Loucy (cell line): ENCODE measurements around the gene POFUT2.

Experiments
- EZH2phosphoT487 ChIP-seq: fragments of 200-600 bp; IDR thresholded peaks from 2 replicates; pipeline ENCODE4 v1.6.1; 2018; ENCODE audit warnings: antibody characterized with exemption, mild to moderate bottlenecking, moderate library complexity, borderline replicate concordance
- TF ChIP-seq, protein P1 (sequence below): fragments of 200-600 bp; sonication (generic); conservative IDR thresholded peaks from 2 replicates; pipeline ENCODE4 v1.5.1; 2014; ENCODE audit warnings: mild to moderate bottlenecking, antibody characterized with exemption, low read length

DNA sequence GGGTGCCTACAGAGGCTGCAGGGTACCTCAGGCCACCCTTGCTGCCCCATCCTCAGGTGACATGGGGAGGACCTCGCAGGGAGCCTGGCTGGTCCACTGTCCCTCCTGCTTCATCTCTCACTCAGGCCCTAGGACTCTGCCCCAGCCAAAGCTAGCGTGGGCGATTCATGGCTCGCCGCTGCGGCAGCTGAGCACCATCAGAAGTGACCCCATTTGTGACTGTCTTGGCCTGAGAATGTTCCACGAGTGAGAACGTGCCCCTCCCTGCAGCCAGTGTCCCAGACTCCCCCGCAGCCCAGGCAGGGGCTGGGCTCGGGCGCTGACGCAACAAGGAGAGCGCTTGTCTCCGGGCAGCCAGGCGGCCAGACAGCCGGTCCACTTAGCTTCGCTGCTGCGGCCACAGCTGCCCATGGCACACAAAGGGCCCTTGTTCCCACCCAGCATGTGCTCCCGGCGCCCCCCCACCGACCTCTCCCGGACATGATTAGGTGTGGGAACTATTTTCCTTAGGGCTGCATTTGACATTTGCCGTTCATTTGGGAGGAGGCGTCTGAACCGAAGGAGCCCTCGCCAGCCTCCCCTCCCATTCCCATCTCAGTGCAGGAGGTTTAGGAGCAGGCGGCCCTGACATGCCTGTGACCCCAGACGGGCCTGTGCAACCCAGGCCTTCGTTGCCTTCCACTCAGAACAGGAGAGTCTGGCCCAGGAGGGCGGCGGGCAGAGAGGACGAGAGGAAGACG, 19.3 kb upstream of the POFUT2 start:
- TF ChIP-seq, protein P1, sequence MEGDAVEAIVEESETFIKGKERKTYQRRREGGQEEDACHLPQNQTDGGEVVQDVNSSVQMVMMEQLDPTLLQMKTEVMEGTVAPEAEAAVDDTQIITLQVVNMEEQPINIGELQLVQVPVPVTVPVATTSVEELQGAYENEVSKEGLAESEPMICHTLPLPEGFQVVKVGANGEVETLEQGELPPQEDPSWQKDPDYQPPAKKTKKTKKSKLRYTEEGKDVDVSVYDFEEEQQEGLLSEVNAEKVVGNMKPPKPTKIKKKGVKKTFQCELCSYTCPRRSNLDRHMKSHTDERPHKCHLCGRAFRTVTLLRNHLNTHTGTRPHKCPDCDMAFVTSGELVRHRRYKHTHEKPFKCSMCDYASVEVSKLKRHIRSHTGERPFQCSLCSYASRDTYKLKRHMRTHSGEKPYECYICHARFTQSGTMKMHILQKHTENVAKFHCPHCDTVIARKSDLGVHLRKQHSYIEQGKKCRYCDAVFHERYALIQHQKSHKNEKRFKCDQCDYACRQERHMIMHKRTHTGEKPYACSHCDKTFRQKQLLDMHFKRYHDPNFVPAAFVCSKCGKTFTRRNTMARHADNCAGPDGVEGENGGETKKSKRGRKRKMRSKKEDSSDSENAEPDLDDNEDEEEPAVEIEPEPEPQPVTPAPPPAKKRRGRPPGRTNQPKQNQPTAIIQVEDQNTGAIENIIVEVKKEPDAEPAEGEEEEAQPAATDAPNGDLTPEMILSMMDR, result no peak
- no peak for TF ChIP-seq EZH2phosphoT487
